ENCODE data around the gene TMCC1.
"Not testable (repeated sequence)": the region's sequence is repeated elsewhere in the genome, so short reads cannot be mapped to it uniquely, and the experiment has no call there.

TMCC1 gene

DNA sequence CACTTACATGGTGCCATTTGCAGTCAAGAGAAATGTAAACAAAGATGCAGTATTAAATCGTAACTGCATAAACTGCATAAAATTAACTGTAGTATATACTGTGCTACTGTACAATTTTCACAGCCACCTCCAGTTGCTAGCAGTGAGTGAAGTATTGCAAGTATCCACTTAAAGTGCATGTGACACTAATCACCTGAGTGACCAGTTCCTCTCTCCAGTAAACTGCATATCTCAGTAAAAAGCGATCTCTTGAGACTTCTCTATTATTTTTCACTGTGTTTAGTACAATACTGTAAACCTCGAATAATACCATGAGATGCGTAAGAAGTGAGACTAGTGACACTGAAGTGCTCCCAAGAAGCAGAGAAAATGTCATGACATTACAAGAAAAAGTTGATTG is 175.3 kb downstream of the TMCC1 start:
- no peak for DNase-seq

DNA sequence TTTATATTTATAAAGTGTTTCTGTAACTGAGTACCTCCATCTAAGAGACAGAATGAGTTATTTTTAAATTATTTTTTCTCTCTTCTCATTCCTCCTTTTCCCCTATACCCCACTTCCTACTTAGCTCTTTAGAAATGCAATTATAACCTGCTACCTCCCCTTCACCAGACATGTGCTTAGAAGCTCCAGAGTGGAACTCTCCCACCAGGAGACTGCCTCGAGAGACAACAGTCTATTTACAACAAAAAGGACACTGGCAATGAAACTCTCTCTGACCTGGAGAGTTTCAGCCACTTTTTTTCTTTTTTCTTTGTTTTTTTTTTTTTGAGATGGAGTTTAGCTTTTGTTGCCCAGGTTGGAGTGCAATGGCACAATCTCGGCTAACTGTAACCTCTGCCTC is 177.7 kb downstream of the TMCC1 start:
- DNase-seq, result no peak

DNA sequence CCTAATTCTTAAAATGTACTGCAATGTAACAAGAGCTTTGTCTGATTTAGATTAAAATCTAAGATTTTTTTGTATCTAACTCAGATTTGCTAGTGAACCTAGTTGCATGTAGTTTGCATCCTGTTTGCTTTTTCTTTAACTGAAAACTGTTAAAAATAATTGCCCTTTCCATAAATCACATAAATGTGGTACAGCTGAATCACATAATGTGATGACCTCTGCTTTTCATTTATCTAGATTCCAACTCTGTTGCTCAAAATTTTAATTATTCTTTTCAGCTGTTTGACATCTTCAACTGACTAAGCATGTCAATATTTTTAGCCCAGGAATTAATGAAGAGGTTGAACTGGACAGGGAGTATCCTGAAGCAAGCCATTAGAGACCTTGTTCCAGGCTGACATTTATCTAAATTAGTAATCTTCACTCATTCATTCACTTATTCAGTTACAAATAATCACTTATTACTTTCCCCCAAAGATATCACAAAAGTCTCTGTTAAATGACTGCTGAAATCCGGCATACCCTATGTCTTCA is 185.1 kb downstream of the TMCC1 start:
- no peak for DNase-seq

DNA sequence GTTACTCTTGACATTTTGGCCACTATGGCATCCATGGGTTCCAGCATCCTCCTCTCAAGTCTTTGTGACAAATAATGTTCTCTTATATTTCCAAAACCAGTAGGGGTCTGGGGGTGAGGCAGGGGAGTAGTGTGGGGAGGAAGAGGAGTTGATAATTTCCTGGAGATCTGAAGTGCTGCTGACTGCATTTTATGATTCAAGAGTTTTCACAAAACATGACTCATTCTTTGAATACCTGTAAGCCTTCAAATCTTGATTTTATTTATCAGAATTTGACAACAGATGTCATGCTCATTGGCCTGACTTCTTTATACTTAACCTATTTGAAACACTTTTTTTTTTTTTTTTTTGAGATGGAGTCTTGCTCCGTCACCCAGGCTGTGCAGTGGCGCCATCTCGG is 188.2 kb downstream of the TMCC1 start:
- DNase-seq, result no peak

DNA sequence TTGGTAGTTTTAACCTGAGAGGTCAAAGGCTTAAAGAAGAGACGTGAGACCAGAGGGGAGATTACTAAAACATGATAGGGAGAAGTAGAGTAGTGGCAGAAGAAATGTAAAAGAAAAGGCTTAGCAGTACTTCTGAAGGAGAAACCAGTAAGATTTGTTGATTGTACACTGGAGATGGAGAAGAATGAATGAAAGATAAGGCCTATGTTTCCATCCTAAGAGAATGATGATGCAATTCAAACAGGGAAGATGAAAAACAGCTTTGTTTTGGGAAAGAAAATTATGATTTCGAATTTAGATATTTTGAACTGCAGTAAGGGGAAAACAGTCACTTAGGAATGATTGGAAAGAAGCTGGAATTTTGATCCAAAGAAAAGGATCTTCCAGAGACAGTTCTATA is 189.6 kb downstream of the TMCC1 start:
- no peak for DNase-seq

DNA sequence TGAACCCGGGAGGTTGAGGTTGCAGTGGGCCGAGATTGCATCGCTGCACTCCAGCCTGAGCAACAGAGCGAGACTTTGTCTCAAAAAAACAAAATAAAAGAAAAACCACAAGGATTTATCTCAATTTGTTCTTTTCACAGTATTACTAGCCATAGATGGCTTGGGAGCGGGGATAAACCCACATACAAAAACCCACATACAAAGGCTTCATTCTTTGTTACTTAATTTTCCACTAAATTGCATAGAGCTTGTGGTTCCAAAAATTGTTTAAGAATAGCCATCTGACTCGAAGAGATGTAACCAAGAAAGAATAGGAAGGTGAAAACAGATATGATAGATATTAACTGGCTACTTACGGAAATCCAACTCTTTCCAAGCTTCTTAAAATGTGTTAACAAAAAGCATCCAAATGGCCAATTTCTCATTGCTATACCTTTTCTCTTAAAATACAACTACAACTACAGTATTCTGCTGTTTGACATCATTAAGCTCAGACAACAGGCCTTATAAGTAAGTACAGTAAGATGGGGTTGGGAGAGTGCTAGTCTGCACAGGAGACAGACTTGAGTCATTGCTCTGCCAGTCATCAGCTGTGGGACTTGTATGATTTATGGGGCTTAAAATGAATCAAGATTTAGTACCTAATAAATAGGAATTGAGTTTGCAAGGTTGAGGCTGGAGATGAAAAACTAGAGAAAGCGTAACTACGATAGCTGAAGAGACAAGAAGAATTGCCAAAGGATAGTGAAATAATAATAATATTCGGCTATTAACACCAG is 190.4 kb downstream of the TMCC1 start:
- DNase-seq, result no peak

DNA sequence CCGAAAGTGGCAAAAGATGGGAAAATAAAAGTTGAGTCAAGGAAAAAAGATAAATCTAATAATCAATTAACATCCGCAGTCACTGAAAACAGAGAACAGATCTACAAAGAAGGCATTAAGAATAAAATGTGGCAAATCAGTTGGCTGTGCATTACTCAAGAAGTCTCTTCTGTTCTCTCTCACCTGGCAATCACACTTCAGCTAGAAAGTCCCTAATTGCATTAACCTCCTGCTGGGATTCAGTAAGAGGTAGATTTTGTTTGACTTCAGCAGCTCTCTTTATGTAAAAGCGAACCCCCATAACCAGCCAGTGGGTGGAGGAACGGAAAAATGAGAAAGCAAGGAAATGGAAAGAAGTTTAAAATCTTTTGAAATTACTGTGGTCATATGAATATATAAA is 192.3 kb downstream of the TMCC1 start:
- no peak for DNase-seq

DNA sequence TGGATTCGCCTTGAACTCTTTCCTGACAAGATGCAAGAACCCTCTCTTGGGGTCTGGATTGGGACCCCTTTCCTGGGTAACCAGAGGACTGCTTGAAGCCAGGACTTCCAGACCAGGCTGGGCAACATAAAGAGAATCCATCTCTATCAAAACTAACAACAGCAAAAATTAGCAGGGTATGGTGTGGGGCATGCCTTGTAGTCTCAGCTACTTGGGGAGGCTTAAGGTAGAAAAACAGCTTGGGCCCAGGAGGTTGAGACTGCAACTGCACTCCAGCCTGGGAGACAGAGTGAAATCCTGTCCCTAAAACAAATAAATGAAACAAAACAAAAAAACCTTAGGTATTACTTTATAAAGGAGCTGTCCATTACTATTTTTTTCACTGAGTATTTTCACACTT is 193.9 kb downstream of the TMCC1 start:
- DNase-seq, result no peak

DNA sequence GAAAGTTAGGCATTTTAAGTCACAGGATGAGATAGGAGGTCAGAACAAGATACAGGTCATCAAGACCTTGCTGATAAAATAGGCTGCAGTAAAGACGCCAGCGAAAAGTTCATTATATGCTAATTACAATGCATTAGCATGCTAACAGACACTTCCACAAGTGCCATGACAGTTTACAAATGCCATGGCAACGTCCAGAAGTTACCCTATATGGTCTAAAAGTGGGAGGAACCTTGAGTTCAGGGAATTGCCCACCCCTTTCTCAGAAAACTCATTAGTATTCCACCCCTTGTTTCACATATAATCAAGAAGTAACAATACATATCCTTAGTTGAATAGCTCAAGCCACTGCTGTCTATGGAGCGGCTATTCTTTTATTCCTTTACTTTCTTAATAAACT is 194.3 kb downstream of the TMCC1 start:
- peak in 1 of 2 donors; percentile 10 for DNase-seq

DNA sequence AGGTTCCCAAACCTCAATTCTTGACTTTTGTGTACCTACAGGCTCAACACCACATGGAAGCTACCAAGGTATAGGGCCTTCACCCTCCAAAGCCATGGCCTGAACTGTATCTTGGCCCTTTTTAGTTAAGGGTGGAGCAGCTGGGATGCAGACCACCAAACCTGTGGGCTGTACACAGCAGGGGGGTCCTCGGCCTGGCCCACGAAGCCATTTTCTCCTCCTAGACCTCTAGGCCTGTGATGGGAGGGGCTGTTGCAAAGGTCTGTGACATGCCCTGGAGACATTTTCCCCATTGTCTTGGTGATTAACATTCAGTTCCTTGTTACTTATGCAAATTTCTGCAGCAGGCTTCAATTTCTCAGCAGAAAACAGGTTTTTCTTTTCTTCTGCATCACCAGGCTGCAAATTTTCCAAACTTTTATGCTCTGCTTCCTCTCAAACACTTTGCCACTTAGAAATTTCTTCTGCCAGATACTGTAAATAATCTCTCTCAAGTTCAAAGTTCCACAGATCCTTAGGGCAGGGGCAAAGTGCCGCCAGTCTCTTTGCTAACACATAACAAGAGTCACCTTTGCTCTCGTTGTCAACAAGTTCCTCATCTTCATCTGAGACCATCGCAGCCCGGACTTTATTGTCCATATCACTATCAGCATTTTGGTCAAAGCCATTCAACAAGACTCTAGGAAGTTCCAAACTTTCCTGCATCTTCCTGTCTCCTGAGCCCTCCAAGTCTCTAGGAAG is 196.1 kb downstream of the TMCC1 start:
- DNase-seq, result no peak

DNA sequence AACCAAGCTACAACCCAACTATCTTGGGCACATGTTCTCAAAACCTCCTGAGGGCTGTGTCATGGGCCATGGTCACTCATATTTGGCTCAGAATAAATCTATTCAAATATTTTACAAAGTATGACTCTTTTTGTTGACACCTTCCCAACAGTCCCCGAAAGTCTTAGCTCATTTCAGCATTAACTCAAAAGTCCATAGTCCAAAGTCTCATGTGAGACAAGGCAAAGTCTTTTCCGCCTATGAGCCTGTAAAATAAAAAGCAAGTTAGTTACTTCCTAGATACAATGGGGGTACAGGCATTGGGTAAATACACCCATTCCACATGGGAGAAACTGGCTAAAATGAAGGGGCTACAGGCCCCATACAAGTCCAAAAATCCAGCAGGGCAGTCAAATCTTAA is 197.1 kb downstream of the TMCC1 start:
- DNase-seq, result not testable (repeated sequence)

DNA sequence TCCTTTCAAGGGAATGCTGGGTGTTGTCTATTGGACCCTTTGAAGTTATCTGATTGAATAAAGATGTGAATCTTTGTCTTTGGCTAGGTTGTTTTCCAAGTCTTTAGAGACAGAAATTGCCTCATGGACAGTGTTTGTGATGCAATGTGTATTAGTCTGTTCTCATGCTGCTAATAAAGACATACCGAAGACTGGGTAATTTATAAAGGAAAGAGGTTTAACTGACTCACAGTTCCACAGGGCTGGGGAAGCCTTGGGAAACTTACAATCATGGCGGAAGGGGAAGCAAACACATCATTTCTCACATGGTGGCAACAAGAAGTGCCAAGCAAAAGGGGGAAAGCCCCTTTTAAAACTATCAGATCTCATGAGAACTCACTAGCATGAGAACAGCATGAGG is 198.3 kb downstream of the TMCC1 start:
- no peak for DNase-seq

DNA sequence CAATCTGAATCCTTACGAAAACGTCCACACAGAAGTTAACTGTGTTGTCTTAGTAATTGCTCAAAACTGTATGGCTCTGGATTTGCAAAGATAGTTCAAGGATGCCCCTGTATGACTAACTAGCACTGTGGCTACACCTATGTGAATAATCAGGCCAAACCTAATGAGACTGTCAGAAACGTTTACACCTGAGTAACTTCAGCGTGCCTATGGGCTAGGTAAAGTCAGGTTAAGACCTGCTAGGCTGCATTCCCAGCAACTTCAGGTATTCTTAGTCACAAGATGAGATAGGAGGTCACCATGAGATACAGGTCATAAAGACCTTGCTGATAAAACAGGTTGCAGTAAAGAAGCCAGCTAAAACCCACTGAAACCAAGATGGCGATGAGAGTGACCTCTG is 199.3 kb downstream of the TMCC1 start:
- no peak for DNase-seq

DNA sequence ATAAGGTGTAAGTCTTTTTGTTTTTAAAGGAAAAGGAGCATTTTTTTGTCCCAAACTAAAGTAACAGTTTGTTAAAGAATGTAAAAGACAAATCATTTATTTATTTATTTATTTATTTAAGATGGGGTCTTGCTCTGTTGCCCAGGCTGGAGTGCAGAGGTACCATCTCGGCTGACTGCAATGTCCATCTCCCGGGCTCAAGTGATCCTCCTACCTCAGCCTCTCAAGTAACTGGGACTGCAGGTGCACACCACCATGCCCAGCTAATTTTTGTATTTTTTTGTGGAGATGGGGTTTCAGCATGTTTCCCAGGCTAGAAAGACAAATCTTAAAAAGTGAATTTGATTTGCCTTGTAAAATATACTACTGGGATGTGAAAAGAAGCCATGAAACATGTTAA is 200.8 kb downstream of the TMCC1 start:
- DNase-seq, result no peak

DNA sequence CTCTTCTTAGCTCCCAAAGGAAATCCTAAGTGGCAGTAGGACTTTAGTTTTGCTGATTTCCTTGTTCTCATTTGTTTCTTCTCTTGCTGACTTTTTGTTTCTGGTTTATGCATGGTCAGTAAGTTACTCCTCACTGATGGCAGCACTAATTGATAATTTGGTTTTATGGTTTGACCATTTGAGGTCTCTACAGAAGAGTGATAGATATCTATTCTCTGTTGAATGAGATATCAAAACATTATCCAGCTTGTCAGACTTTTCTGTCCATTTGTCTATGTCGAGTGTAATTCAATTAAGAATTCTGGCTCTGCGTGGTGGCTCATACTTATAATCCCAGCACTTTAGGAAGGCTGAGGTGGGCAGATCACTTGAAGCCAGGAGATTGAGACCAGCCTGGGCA is 202.5 kb downstream of the TMCC1 start:
- DNase-seq, result no peak

DNA sequence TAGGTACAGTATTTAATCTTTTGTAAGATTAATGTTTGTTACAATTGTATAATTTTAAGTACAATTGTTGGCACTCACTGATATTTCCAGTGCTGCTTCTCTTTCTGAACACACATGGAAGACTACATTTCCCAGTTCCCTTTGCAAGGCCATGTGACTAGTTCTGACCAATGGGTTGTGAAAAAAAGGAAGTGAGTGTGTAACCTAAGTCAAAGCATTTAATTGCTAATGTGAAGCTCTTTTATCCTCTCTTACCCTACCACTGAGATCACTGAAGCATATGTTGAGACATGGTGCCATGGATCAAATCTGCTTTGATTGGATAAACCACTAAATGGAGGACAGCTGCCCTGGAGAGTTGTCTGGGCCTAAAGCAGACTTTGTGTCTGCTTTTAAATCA is 203.1 kb downstream of the TMCC1 start:
- DNase-seq, result peak; percentile 74 to 85

DNA sequence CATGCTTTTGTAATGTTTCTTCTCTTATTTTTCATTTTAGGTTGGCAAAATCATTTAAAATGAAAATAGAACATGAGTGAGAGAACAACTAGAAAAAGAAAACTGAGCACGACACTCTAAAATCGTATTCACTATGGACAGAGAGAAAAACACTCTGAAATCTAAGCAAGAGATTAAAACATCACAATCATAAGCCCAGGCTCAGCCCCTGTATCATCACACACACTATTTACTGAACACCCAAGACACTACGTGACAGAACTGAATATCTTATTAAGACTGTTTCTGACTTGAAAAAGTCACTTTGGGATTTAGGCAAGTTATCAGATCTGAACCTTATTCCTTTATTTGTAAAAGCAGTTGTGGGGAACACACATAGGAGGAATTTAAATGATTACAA is 204.5 kb downstream of the TMCC1 start:
- DNase-seq, result no peak

DNA sequence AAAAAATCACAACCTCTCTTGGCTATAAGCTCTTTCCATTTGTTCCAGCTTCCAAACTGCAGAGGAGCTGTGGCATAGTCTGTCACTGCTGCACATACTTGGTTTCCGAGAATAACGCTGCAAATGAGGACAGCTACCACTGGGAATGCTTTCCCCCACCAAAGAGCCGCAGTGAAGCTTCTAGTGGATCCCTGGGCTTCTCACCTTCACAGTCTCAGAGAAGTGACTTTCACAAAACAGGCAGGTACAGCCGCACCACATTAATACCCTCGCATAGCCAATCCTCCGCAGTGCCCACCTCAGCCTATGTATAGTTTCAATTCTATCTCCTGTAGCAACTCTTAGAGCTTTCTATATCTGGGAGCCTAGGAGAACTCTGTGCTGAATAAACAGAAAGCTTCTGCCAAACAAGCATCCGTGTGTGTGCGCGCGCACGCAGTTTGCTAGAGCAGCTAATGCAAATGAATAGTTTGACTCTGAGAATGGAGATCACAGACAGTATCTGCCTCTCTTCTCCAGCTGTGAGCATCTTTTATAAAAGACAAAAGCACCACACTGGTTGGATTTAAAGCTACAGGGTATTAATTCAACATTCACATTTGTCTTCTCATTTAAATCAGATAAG is 205.1 kb downstream of the TMCC1 start:
- DNase-seq, result no peak

DNA sequence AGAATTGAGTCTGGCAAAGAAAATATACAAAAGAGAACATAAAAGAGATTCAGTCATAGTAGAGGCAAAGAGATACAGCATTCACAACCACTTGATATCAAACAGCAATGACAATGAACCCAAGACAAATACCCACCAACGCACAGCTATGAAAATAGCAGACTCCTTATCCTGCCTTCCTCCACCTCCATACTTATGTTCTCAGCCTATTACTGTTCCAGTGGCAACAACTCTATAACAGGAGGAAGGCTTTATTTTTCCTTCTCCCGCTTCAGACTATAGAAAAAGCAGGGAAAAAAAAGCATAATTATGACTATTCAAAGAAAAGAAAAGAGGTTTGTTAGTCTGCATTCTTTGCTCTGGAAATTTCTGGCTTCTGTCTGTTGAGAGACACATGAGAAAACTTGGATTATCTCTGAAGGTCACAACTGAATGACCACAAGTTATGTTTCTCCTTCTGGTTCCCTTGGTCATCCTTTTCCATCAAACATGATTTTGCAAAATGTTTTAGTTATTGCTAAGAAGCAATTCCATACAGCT is 205.9 kb downstream of the TMCC1 start:
- no peak for DNase-seq

DNA sequence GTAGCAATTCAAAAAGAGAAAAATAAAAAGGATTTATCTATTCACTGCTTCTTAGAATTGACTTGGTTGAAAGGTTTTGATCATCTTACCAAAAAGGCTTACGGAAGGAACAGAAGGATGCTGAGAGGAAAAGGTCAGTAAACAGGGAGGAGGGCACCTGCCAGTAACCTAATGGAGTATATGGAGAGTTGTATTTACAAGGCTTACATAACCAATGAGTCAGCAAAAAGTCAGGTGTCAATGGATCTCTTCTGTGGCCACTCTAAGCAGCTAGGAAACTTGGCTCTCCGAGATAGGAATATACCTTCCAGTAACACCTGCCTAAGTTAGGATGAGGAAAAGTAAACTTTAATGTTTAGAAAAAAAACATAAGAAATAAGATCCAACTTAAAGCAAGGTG is 206.6 kb downstream of the TMCC1 start:
- no peak for DNase-seq

DNA sequence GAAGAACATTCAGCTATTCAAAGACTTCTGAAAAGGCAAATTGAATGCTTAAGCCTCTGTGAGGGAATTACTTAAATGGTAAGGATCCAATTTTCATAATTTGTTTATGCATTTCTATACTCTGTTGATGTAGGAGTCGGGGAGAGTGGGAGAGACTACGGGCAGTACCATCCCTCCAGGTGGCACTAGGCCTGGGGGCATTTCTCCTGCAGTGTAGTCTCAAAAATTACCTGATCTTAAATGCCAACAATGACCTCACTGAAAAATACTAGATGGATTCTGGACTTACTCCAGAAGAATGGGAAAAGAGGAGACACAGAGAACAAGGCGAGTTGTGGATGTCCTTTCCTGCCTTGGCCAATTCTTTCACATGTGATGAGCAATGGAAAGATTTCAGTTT is 209.2 kb downstream of the TMCC1 start:
- DNase-seq, result no peak

DNA sequence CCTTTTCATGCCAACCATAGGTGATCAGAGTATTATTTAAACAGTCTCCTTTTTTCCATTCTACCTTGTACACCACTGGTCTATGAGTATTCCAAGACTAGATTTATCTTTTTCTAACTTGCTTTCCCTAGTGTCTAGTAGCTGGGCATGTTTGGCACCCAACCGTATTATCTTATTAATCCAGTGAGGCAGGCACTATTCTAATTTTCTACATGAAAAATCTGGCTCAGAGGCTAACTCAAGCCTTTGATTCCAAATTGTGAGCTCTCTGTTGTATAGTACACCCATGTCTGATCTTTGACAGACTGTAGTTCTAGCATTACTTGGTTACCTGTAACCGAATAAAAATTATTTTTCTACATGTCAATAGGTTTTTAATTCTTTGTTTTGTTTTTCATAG is 210.3 kb downstream of the TMCC1 start:
- no peak for DNase-seq

DNA sequence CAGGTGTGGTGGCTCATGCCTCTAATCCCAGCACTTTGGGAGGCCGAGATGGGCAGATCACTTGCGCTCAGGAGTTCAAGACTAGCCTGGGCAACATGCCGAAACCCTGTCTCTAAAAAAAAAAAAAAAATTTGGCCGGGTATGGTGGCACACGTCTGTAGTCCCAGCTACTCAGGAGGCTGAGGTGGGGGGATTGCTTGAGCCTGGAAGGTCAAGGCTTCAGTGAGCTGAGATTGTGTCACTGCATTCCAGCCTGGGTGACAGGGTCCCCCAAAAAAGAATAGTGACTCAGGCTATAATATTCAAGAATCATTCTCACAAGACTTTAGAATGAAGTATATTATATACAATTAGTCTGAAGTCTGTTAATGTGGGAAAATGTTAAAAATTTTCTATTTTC is 216.5 kb downstream of the TMCC1 start:
- no peak for DNase-seq

DNA sequence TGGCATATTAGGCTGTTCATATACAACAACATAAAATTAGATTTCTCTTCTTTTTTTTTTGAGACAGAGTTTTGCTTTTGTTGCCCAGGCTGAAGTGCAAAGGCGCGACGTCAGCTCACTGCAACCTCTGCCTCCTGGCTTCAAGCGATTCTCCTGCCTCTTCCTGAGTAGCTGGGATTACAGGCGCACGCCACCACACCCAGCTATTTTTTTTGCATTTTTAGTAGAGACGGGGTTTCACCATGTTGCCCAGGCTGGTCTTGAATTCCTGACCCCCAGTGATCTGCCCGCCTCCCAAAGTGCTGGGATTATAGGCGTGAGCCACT is 218.8 kb downstream of the TMCC1 start:
- DNase-seq, result not testable (repeated sequence)
